Mesendoderm (in vitro differentiated cells): Measurements from ENCODE around the gene PARK7.

Source experiments
- DNase-seq: peaks from one replicate; pipeline ENCODE4 v3.0.0; 2013
- H2AK5ac ChIP-seq: 2 replicates; pipeline ENCODE4 v1.6.1; 2013; ENCODE audit warnings: low read length, inconsistent platforms
- H2BK120ac ChIP-seq: 2 replicates; pipeline ENCODE4 v1.6.1; 2013; ENCODE audit warnings: low read depth, mild to moderate bottlenecking, low read length, moderate library complexity, mixed read lengths
- H2BK15ac ChIP-seq: replicated peaks from 2 replicates; pipeline ENCODE4 v1.6.1; 2013; ENCODE audit warnings: low read depth, mild to moderate bottlenecking, moderate library complexity
- H2BK5ac ChIP-seq: 2 replicates; pipeline ENCODE4 v1.6.1; 2013; ENCODE audit warnings: low read length, inconsistent platforms
- H3K18ac ChIP-seq: 2 replicates; pipeline ENCODE4 v1.6.1; 2013; ENCODE audit warnings: mild to moderate bottlenecking, low read length, mixed read lengths
- H3K23ac ChIP-seq: one replicate; pipeline ENCODE4 v1.6.1; 2013; ENCODE audit warnings: low read length
- H3K27ac ChIP-seq: 2 replicates; pipeline ENCODE4 v1.5.1; 2013; ENCODE audit warnings: low read depth, mild to moderate bottlenecking, inconsistent platforms, low read length, moderate library complexity
- H3K27me3 ChIP-seq: 2 replicates; pipeline ENCODE4 v1.6.1; 2013; ENCODE audit warnings: low read length, control low read depth, mild to moderate bottlenecking, inconsistent platforms; ENCODE audit not compliant: insufficient read depth, poor library complexity
- H3K36me3 ChIP-seq: 2 replicates; pipeline ENCODE4 v1.6.1; 2013; ENCODE audit warnings: low read length, inconsistent platforms; ENCODE audit not compliant: control insufficient read depth, insufficient read depth
- H3K4ac ChIP-seq: one replicate; pipeline ENCODE4 v1.6.1; 2013; ENCODE audit warnings: low read depth, mild to moderate bottlenecking, low read length, moderate library complexity
- H3K4me1 ChIP-seq: 2 replicates; pipeline ENCODE4 v1.6.1; 2013; ENCODE audit warnings: low read depth, low read length, inconsistent platforms; ENCODE audit not compliant: control insufficient read depth
- H3K4me2 ChIP-seq: 2 replicates; pipeline ENCODE4 v1.6.1; 2013; ENCODE audit warnings: low read length
- H3K4me3 ChIP-seq: 2 replicates; pipeline ENCODE4 v1.5.1; 2013; ENCODE audit warnings: mild to moderate bottlenecking, low read length
- H3K56ac ChIP-seq: one replicate; pipeline ENCODE4 v1.6.1; 2013; ENCODE audit warnings: low read length
- H3K79me1 ChIP-seq: 2 replicates; pipeline ENCODE4 v1.6.1; 2013; ENCODE audit warnings: low read length, inconsistent platforms
- H3K79me2 ChIP-seq: 2 replicates; pipeline ENCODE4 v1.6.1; 2013; ENCODE audit warnings: mild to moderate bottlenecking, low read length; ENCODE audit not compliant: control insufficient read depth, insufficient read depth
- H3K9ac ChIP-seq: 2 replicates; pipeline ENCODE4 v1.6.1; 2013; ENCODE audit warnings: low read length, inconsistent platforms
- H4K5ac ChIP-seq: one replicate; pipeline ENCODE4 v1.6.1; 2013; ENCODE audit warnings: low read length
- H4K8ac ChIP-seq: one replicate; pipeline ENCODE4 v1.6.1; 2013; ENCODE audit warnings: low read depth, mild to moderate bottlenecking, control low read depth, low read length, moderate library complexity
- WGBS: extraction: QIAGEN DNeasy Blood & Tissue Kit; methylation state at CpG from one replicate; pipeline ENCODE4 v1.1.7; 2013; ENCODE audit warnings: low lambda C conversion rate, missing lambda C conversion rate; ENCODE audit not compliant: insufficient coverage; ENCODE audit errors: extremely low coverage; 5-methylcytosine and 5-hydroxymethylcytosine counted together

Gene PARK7

DNA sequence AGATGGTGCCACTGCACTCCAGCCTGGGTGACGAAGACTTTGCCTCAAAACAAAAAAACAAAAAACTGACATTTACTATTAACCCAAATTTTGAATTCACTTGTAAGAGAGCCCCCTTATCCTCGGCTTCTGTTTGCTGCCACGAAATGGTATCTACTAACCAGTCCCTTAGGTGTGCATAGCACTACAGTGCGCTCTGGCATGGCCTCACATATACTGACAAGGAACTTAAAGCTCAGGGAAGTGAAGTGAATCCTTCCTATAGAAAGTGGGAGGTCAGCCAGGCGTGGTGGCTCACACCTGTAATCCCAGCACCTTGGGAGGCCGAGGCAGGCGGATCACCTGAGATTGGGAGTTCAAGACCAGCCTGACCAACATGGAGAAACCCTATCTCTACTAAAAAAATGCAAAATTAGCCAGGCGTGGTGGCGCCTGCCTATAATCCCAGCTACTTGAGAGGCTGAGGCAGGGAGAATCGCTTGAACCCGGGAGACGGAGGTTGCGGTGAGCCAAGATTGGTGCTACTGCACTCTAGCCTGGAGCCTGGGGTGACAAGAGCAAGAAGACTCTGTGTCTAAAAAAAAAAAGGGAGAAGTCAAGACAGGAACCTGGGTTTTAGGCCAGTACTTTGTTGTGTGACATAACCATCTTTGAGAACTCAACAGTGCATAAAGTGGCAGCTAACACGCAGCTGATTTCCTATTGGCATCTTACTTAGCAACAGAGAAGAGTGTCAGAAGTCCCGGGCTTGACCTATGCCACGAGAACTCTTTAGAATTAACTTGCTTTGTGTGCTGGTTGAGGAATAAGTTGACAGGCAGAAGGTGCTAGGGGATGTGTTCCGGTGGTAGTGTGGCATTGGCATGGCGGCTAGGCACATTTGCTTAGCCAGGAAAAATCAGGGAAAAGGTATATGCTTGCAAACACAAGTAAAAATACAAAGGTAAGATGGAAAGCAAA is 47.8 kb downstream of the PARK7 start:
- DNase-seq: no peak
- no peak overlapping the region for H3K9ac ChIP-seq

DNA sequence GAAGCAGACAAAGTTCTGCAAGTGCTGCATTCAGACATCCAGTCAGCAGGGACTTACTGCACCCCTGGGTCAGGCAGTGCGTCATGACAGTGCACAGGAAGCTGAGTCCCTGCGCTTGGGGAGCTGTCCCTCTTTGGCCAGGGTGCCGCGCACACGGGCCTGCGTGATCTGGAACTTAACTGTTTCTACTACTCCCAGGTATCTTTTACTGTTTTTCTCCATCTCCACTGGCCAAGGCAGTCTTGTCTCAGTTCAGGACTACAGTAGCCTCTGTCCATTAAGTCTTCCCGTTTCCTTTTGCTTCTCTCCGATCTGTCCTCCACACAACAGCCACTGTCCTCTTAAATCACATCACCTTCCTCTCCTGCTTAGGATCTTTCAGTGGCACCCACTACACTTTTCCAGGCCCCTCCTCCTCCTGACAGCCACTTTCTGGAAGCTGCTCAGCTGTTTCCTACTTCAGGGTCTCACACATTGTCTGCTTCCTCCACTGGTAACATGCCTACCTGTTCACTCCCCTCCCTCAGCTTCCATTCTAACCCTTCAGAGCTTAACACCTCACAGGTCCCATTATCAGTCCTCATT is 48.7 kb downstream of the PARK7 start:
- Histone ChIP-seq H3K36me3 (peaks cover 6% of the 10 kb centered on the region), H3K27ac (no peak overlapping the region), H3K4me1 (peaks cover 2% of the 10 kb centered on the region), H3K4me3 (no peak overlapping the region), H2AK5ac (no peak overlapping the region), H3K18ac (no peak overlapping the region), H3K9ac (no peak overlapping the region), H4K5ac (no peak overlapping the region), H3K4me2 (no peak overlapping the region), H3K79me2 (peaks cover 9% of the 10 kb centered on the region), H2BK120ac (no peak overlapping the region), H4K8ac (no peak overlapping the region), H2BK15ac (no peak overlapping the region), H3K27me3 (no peaks in the 10 kb centered on the region), H3K79me1 (peaks cover 7% of the 10 kb centered on the region), H3K4ac (no peak overlapping the region), H3K56ac (no peak overlapping the region), H2BK5ac (no peak overlapping the region), H3K23ac (no peak overlapping the region)
- DNase-seq: no peak
- WGBS: no CpG with 5 or more reads among the region's 8 CpGs

More for the DNA sequence above, 47.8 kb downstream of the PARK7 start:
- WGBS: no CpG with 5 or more reads among the region's 18 CpGs
- no peak overlapping the region for H3K4ac ChIP-seq
- H3K79me2 ChIP-seq: peaks cover 6% of the 10 kb centered on the region
- H2BK120ac ChIP-seq: no peak overlapping the region
- H4K5ac ChIP-seq: no peak overlapping the region
- no peak overlapping the region for H4K8ac ChIP-seq
- H3K27me3 ChIP-seq: no peaks in the 10 kb centered on the region
- no peak overlapping the region for H3K4me2 ChIP-seq
- H2BK5ac ChIP-seq: no peak overlapping the region
- H3K18ac ChIP-seq: no peak overlapping the region
- H3K56ac ChIP-seq: no peak overlapping the region
- H3K23ac ChIP-seq: no peak overlapping the region
- H3K27ac ChIP-seq: no peak overlapping the region
- no peak overlapping the region for H2BK15ac ChIP-seq
- H3K36me3 ChIP-seq: peaks cover 5% of the 10 kb centered on the region
- peaks cover 6% of the 10 kb centered on the region for H3K4me1 ChIP-seq
- H3K4me3 ChIP-seq: no peak overlapping the region
- peaks cover 5% of the 10 kb centered on the region for H3K79me1 ChIP-seq
- H2AK5ac ChIP-seq: no peak overlapping the region

DNA sequence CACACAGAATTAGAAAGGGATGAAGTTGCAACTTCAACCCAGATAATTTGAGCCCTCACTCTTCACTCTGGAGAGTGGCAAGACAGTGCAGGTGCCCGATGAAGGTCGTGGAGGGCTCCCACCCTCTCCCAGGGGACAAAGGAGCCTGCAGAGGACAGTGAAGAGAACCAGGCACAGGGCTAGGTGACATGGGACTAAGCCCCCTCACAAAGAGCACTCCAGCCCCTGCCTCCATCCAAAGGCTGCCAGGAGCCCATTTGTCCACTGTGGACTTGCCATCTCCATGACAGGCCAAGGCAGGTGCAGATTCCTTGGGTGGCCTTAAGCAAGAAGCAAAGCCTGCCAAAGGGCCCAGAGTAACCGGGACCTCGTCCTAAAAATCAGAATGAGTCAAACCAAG is 49.5 kb downstream of the PARK7 start:
- Histone ChIP-seq H3K23ac (no peak overlapping the region), H3K79me1 (peaks cover 7% of the 10 kb centered on the region), H3K27ac (no peak overlapping the region), H3K79me2 (peaks cover 14% of the 10 kb centered on the region), H4K8ac (no peak overlapping the region), H2BK5ac (no peak overlapping the region), H3K56ac (no peak overlapping the region), H3K36me3 (peaks cover 6% of the 10 kb centered on the region), H4K5ac (no peak overlapping the region), H3K9ac (no peak overlapping the region), H3K4me3 (no peak overlapping the region), H3K4me2 (no peak overlapping the region), H3K18ac (no peak overlapping the region), H2BK120ac (no peak overlapping the region), H3K4ac (no peak overlapping the region), H3K4me1 (no peaks in the 10 kb centered on the region), H3K27me3 (no peaks in the 10 kb centered on the region), H2BK15ac (no peak overlapping the region), H2AK5ac (no peak overlapping the region)
- WGBS: no CpG with 5 or more reads among the region's 4 CpGs
- no peak for DNase-seq

DNA sequence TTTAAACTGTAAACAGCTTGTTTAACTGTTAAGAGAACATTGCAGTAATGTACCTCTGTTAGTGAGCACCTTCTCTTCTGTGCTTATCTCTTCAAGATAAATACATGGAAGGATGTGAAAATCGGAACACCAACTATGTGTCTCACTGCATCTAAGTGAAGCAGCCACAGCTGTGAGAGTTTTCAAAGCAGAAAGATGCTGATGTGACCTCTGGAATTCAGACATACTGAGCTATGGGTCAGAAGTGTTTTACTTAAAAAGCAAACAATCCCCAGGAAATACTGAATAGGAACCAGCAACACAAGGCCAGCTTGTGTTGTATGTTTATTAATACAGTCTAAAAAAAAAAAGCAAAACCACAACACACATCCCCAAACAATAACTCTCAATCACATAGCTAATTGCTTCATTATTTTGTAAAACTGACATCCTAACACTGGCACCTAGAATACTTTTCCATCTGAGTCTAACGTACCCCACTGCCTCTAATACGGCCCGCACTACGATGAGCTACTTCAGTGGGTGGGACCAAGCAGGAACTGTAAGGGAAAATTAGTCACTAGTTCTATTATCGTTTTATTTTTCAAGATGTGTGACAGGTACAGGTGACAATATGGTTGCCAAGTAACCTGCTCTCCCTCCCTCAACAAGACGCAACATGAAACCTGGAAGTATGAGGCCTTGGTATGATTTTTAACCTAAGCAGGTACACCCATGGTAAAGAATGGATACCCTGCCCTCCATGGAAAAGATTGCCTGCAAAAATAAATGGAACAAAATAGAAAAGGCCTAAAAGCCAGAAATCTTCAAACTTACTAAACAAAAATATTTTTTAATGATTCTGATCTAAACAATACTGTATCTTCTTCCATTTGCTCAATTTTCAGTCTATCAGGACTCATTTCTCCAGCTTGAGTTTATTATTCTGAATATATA is 50.7 kb downstream of the PARK7 start:
- Histone ChIP-seq H2AK5ac (no peak overlapping the region), H4K8ac (no peak overlapping the region), H2BK120ac (no peak overlapping the region), H3K4ac (no peak overlapping the region), H3K18ac (no peak overlapping the region), H3K4me3 (no peak overlapping the region), H3K4me1 (no peaks in the 10 kb centered on the region), H3K23ac (no peak overlapping the region), H3K4me2 (no peak overlapping the region), H2BK15ac (no peak overlapping the region), H4K5ac (no peak overlapping the region), H3K56ac (no peak overlapping the region), H3K36me3 (peaks cover 6% of the 10 kb centered on the region), H3K79me2 (peaks cover 23% of the 10 kb centered on the region), H2BK5ac (no peak overlapping the region), H3K27me3 (no peaks in the 10 kb centered on the region), H3K79me1 (peaks cover 7% of the 10 kb centered on the region), H3K27ac (no peak overlapping the region), H3K9ac (no peak overlapping the region)
- WGBS: no CpG with 5 or more reads among the region's 7 CpGs
- no peak for DNase-seq

DNA sequence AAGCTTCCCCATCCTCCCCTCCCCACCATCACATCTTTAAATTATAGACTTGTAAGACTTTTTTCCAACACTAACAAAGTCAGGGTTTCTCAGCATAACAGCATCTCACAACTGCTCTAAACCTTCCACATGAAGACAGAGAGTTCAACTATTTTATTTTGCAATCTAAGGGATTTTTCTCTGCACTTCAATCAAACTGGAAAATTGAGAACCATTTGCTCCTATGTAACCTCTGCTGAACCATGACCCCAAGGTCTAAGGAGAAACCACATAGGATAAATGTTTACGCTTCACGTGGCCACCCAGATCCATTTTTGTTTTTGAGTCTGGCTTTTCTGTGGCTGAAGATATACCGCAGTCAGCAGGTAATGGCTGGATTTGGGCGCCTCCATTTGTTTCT is 51.4 kb downstream of the PARK7 start:
- Histone ChIP-seq H3K79me2 (peaks cover 26% of the 10 kb centered on the region), H3K9ac (no peak overlapping the region), H3K79me1 (peaks cover 7% of the 10 kb centered on the region), H3K4me2 (no peak overlapping the region), H3K36me3 (peaks cover 6% of the 10 kb centered on the region), H3K18ac (no peak overlapping the region), H3K4ac (no peak overlapping the region), H2BK120ac (no peak overlapping the region), H2BK5ac (no peak overlapping the region), H3K4me1 (peaks cover 1% of the 10 kb centered on the region), H2AK5ac (no peak overlapping the region), H3K27me3 (no peaks in the 10 kb centered on the region), H2BK15ac (no peak overlapping the region), H3K23ac (no peak overlapping the region), H3K56ac (no peak overlapping the region), H4K5ac (no peak overlapping the region), H3K4me3 (no peak overlapping the region), H4K8ac (no peak overlapping the region), H3K27ac (no peak overlapping the region)
- no peak for DNase-seq
- no CpG with 5 or more reads among the region's 4 CpGs for WGBS
